ENCODE results near the gene PLCL2. TPM values are rescaled to one million over a fixed set of nuclear protein-coding genes. Genes with fewer than 3 reads are reported as not detected.

Gene PLCL2
- total RNA-seq = 1 to 10 TPM; 4.1 to 9.1 (median 6.7) TPM

DNA sequence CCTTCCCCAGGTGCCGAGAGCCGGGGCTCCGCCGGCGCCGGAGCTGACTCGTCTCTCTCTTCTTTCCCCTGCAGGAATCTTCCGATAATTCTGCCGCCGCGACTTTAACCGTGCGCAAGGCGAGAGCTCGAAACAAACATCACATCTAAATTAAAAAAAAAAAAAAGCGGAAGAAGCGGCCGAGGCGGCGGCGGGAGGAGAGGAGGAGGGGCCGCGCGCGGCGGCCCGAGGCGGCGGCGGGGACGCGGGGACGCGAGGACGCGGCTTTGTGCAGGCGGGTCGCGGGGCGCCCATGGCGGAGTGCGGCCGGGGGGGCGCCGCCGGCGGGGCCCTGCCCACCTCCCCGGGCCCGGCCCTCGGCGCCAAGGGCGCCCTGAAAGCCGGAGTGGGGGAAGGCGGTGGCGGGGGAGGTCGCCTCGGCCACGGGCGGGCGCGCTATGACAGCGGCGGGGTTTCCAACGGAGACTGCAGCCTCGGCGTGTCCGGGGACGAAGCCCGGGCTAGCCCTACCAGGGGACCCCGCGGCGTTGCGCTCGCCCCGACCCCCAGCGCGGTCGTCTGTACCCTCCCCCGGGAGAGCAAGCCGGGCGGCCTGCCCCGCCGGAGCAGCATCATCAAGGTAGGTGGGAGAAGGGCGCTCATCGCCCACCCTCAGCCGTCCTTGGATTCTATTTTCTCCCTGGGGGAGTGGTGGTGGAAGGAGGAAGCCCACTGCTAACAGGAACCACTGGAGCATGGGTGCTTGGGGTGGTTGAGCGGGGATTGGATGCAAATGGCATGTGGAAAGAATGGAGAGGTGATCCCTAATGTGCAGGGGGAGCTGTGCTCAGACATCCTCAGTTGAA lies at the start of gene PLCL2:
PLCL2 (plus strand) TSS at position 208 of the 845 bp plus-strand sequence; CDS start at position 293, 85 bp downstream.
- DNase-seq (ENCODE audit: extremely low spot score) = no peak
- Histone ChIP-seq H3K4me1 (peaks cover 2 to 26% (median 20%) of the 10 kb centered on the region in 4 donors), H3K27me3 (no peaks in the 10 kb centered on the region), H3K9me3 (no peaks in the 10 kb centered on the region), H3K4me3 (peak within 1 kb of the TSS; percentile 65 to 88 (median 80)), H3K27ac (replicated peaks in 1 of 4) (peak within 1 kb of the TSS; percentile 82 to 85 (median 83)), H3K36me3 (no peaks in the 10 kb centered on the region)
- intact Hi-C loops (cut with DNase I) = no loop called here
- no peak for TF ChIP-seq POLR2AphosphoS5 (IDR thresholded peaks at IDR 0.05)
- no peak for TF ChIP-seq EP300 (IDR thresholded peaks at IDR 0.05)
- no peak for TF ChIP-seq POLR2A (IDR thresholded peaks at IDR 0.05; ENCODE audit: low read depth)
- TF ChIP-seq CTCF (IDR thresholded peaks at IDR 0.05) = no peak
- under 1% methylated on average over 38 of the region's 87 CpGs for WGBS

DNA sequence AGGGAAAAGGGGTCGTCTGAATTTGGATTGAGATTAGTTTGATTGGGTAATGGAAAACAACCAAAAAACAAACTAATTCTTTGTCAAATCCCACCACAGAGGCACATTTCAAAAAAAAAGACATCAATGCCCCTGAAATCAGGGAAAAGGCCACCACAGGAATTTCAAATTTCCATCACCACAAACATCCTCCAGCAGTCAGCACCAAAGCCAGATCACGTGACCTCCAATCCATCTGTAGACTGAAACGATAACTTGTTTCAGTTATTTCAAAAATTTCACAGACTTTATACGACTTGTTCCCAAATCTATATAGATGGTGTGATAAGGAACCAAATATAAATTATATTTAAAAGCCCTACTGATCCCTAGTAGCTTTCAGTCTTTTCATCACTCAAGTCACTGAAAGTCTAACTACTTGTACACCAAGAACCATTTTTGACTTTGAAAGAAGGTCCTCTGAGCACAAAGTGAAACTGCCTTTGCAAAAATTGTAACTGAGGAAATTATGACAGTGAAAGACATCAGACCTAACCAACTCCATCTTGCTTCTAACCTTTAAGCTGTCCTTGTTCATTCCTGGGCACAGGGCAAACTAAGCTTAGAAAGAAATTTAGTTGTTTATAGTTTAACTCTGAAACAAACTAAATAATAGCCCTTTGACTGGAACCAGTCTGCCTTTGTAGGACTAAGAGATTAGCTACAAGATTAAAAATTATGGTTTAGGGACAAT lies 48.1 kb upstream of the PLCL2 start:
- DNase-seq (ENCODE audit: extremely low spot score) = no peak
- TF ChIP-seq CTCF (IDR thresholded peaks at IDR 0.05) = no peak
- no peak for TF ChIP-seq POLR2A (IDR thresholded peaks at IDR 0.05; ENCODE audit: low read depth)
- TF ChIP-seq EP300 (IDR thresholded peaks at IDR 0.05) = no peak
- TF ChIP-seq POLR2AphosphoS5 (IDR thresholded peaks at IDR 0.05) = no peak
- intact Hi-C loops (cut with DNase I) = no loop called here
- 87% methylated on average over 4 of the region's 4 CpGs for WGBS
- Histone ChIP-seq H3K9me3 (no peaks in the 10 kb centered on the region), H3K36me3 (no peaks in the 10 kb centered on the region), H3K27ac (replicated peaks in 1 of 4) (no peak overlapping the region), H3K4me1 (peaks cover 0 to 23% (median 4%) of the 10 kb centered on the region in 4 donors), H3K4me3 (no peak overlapping the region), H3K27me3 (no peaks in the 10 kb centered on the region)

- Histone ChIP-seq H3K4me1 (peaks cover 0 to 23% (median 6%) of the 10 kb centered on the region in 4 donors), H3K36me3 (no peaks in the 10 kb centered on the region), H3K27me3 (no peaks in the 10 kb centered on the region), H3K9me3 (no peaks in the 10 kb centered on the region), H3K27ac (replicated peaks in 1 of 4) (no peak overlapping the region), H3K4me3 (no peak overlapping the region)
- intact Hi-C loops (cut with DNase I) = no loop called here
- 62% methylated on average over 6 of the region's 7 CpGs for WGBS
- DNase-seq (ENCODE audit: extremely low spot score) = no peak
- TF ChIP-seq CTCF (IDR thresholded peaks at IDR 0.05) = no peak
- no peak for TF ChIP-seq POLR2A (IDR thresholded peaks at IDR 0.05; ENCODE audit: low read depth)
- TF ChIP-seq POLR2AphosphoS5 (IDR thresholded peaks at IDR 0.05) = no peak
- no peak for TF ChIP-seq EP300 (IDR thresholded peaks at IDR 0.05)
These were observed 47.2 kb upstream of the PLCL2 start for GRCh38 chr3:16837602-16838001.

GRCh38 chr3:16838561-16838960 lies 46.2 kb upstream of the PLCL2 start:
- WGBS = no CpG with 5 or more reads among the region's 1 CpG
- intact Hi-C loops (cut with DNase I) = no loop called here
- TF ChIP-seq POLR2A (IDR thresholded peaks at IDR 0.05; ENCODE audit: low read depth) (no peak), POLR2AphosphoS5 (IDR thresholded peaks at IDR 0.05) (no peak), CTCF (IDR thresholded peaks at IDR 0.05) (no peak)

More at GRCh38 chr3:16838561-16838960, 46.2 kb upstream of the PLCL2 start:
- Histone ChIP-seq H3K27me3 (no peaks in the 10 kb centered on the region), H3K36me3 (no peaks in the 10 kb centered on the region), H3K4me3 (no peak overlapping the region), H3K4me1 (peaks cover 0 to 22% (median 7%) of the 10 kb centered on the region in 4 donors), H3K9me3 (no peaks in the 10 kb centered on the region), H3K27ac (replicated peaks in 1 of 4) (no peak overlapping the region)
- no peak for DNase-seq (ENCODE audit: extremely low spot score)

All from esophagus muscularis mucosa (tissue), 4 donors.